SK-N-SH treated with all-trans-retinoic acid at 6 μM for 48 hours (cell line): ENCODE results near the gene DNAJC15.

ENCODE experiments used
- ARNTL ChIP-seq: fragments of 450-650 bp; formaldehyde crosslinking; IDR thresholded peaks from 2 replicates; pipeline ENCODE4 v1.5.0; 2020; ENCODE audit warnings: low read depth, mild to moderate bottlenecking, moderate library complexity, borderline replicate concordance
- BACH2 ChIP-seq: fragments of 250-450 bp; sonication (Bioruptor Pico); IDR thresholded peaks from 2 replicates; pipeline ENCODE4 v1.9.0; 2021; ENCODE audit warnings: mild to moderate bottlenecking, borderline replicate concordance
- GLIS3 ChIP-seq: fragments of 250-450 bp; sonication (Bioruptor Pico); IDR thresholded peaks from 2 replicates; pipeline ENCODE4 v1.5.0; 2020; ENCODE audit warnings: mild to moderate bottlenecking, moderate library complexity
- ISL1 ChIP-seq: fragments of 250-450 bp; sonication (Bioruptor Pico); IDR thresholded peaks from 2 replicates; pipeline ENCODE4 v2.1.2; 2022; ENCODE audit warnings: mild to moderate bottlenecking, moderate library complexity
- OSR1 ChIP-seq: fragments of 250-450 bp; sonication (Bioruptor Pico); IDR thresholded peaks from 2 replicates; pipeline ENCODE4 v1.8.0; 2022; ENCODE audit warnings: moderate library complexity, mild to moderate bottlenecking, inconsistent platforms
- PATZ1 ChIP-seq: fragments of 250-450 bp; sonication (Bioruptor Pico); IDR thresholded peaks from 2 replicates; pipeline ENCODE4 v1.8.0; 2020; ENCODE audit warnings: mild to moderate bottlenecking, moderate library complexity, borderline replicate concordance
- POU6F1 ChIP-seq: fragments of 250-450 bp; sonication (Bioruptor Pico); IDR thresholded peaks from 2 replicates; pipeline ENCODE4 v1.8.0; 2021; ENCODE audit warnings: low read depth, mild to moderate bottlenecking, moderate library complexity, borderline replicate concordance
- RARB ChIP-seq: fragments of 250-450 bp; sonication (Bioruptor Pico); IDR thresholded peaks from 2 replicates; pipeline ENCODE4 v1.8.0; 2021; ENCODE audit warnings: mild to moderate bottlenecking, moderate library complexity
- SNAI2 ChIP-seq: fragments of 250-450 bp; sonication (Bioruptor Pico); IDR thresholded peaks from 2 replicates; pipeline ENCODE4 v1.5.0; 2020; ENCODE audit warnings: mild to moderate bottlenecking, moderate library complexity
- TCF4 ChIP-seq: fragments of 250-450 bp; sonication (Bioruptor Pico); IDR thresholded peaks from 2 replicates; pipeline ENCODE4 v1.8.0; 2021; ENCODE audit warnings: mild to moderate bottlenecking, moderate library complexity, borderline replicate concordance
- TOX ChIP-seq: fragments of 250-450 bp; sonication (Bioruptor Pico); IDR thresholded peaks from 2 replicates; pipeline ENCODE4 v1.8.0; 2021; ENCODE audit warnings: mild to moderate bottlenecking, moderate library complexity, borderline replicate concordance
- ZFP3 ChIP-seq: fragments of 250-450 bp; sonication (Bioruptor Pico); IDR thresholded peaks from 2 replicates; pipeline ENCODE4 v1.5.0; 2020; ENCODE audit warnings: mild to moderate bottlenecking, moderate library complexity
- ZFP30 ChIP-seq: fragments of 450-650 bp; formaldehyde crosslinking; IDR thresholded peaks from 2 replicates; pipeline ENCODE4 v1.5.0; 2022; ENCODE audit warnings: mild to moderate bottlenecking, moderate library complexity
- ZNF70 ChIP-seq: fragments of 450-650 bp; formaldehyde crosslinking; IDR thresholded peaks from 2 replicates; pipeline ENCODE4 v1.5.0; 2020; ENCODE audit warnings: mild to moderate bottlenecking, moderate library complexity

- TF ChIP-seq ZFP30 (CRISPR knock-in tag) (no peak), ARNTL (CRISPR knock-in tag) (no peak), POU6F1 (no peak), OSR1 (CRISPR knock-in tag) (no peak), BACH2 (CRISPR knock-in tag) (no peak), ISL1 (CRISPR knock-in tag) (no peak), TCF4 (no peak), TOX (CRISPR knock-in tag) (no peak), ZFP3 (CRISPR knock-in tag) (no peak), GLIS3 (CRISPR knock-in tag) (no peak), PATZ1 (CRISPR knock-in tag) (no peak), SNAI2 (no peak), RARB (no peak), ZNF70 (CRISPR knock-in tag) (no peak)
These were observed 64.7 kb downstream of the DNAJC15 start for GRCh38 chr13:43088093-43088511.
